Endothelial cell (in vitro differentiated cells): ENCODE results near the gene KRTAP5-7. TPM values are rescaled to one million over a fixed set of nuclear protein-coding genes. Genes with fewer than 3 reads are reported as not detected.
"Not testable (repeated sequence)": the region's sequence is repeated elsewhere in the genome, so short reads cannot be mapped to it uniquely, and the experiment has no call there.

ENCODE experiments used
- DNase-seq: peaks from one replicate; pipeline ENCODE4 v3.0.0; 2021; ENCODE audit warnings: low spot score
- H3K27ac Mint-ChIP-seq: one replicate; pipeline ENCODE4 v1.8.0; 2021; ENCODE audit warnings: mixed read lengths, inconsistent platforms; ENCODE audit not compliant: unreplicated experiment
- H3K27me3 Mint-ChIP-seq: one replicate; pipeline ENCODE4 v1.8.0; 2021; ENCODE audit warnings: mild to moderate bottlenecking, moderate library complexity, mixed read lengths, inconsistent platforms; ENCODE audit not compliant: unreplicated experiment
- H3K36me3 Mint-ChIP-seq: one replicate; pipeline ENCODE4 v1.8.0; 2021; ENCODE audit warnings: mild to moderate bottlenecking, low read depth, mixed read lengths, inconsistent platforms; ENCODE audit not compliant: unreplicated experiment
- H3K4me1 Mint-ChIP-seq: one replicate; pipeline ENCODE4 v1.8.0; 2021; ENCODE audit warnings: mild to moderate bottlenecking, mixed read lengths, inconsistent platforms; ENCODE audit not compliant: unreplicated experiment
- H3K4me3 Mint-ChIP-seq: one replicate; pipeline ENCODE4 v1.8.0; 2021; ENCODE audit warnings: mild to moderate bottlenecking, mixed read lengths, inconsistent platforms; ENCODE audit not compliant: unreplicated experiment
- H3K9me3 Mint-ChIP-seq: one replicate; pipeline ENCODE4 v1.8.0; 2021; ENCODE audit warnings: mixed read lengths, inconsistent platforms; ENCODE audit not compliant: unreplicated experiment
- total RNA-seq: library from RNA; stranded (reverse); fragmentation: NEBNext Ultra II Directional; extraction: Animal tissue kit (Norgen Biotek cat#: 25700); gene quantifications from one replicate; pipeline ENCODE4 v1.2.1, GENCODE V29; 2021; ENCODE audit not compliant: unreplicated experiment
- TF ChIP-seq, protein P1 (sequence below): fragments of 200-600 bp; sonication (generic); IDR thresholded peaks from one replicate; pipeline ENCODE4 v1.5.0; 2021; ENCODE audit warnings: antibody characterized with exemption; ENCODE audit not compliant: unreplicated experiment

KRTAP5-7 gene
- total RNA-seq, 1 donor from 2014 or later: not detected

DNA sequence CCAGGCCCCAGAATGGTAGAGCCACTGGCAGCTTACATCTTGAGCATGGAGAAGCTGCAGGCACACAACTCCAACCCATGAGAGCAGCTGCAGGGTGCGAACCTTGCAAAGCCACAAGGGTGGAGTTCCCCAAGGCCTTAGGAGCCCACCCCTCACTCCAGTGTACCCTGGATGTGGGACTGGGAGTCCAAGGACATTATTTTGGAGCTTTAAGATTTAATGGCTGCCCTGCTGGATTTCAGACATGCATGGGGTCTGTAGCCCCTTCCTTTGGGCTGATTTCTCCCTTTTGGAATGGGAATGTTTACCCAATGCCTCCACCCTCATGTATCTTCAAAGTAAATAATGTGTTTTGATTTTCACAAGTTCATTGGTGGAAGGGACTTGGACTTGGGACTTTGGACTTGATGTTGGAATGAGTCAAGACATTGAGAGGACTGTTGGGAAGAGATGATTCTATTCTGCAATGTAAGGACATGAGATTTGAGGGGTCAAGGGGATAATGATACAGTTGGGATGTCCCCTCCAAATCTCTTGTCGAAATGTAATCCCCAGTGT is 1.1 kb upstream of the KRTAP5-7 start:
- peaks cover 8% of the 10 kb centered on the region for H3K36me3 Mint-ChIP-seq
- peaks cover 1% of the 10 kb centered on the region for H3K27me3 Mint-ChIP-seq
- peaks cover 11% of the 10 kb centered on the region for H3K4me1 Mint-ChIP-seq
- peaks cover 4% of the 10 kb centered on the region for H3K9me3 Mint-ChIP-seq
- H3K4me3 Mint-ChIP-seq: no peak overlapping the region
- no peak overlapping the region for H3K27ac Mint-ChIP-seq
- no peak for DNase-seq
- TF ChIP-seq, protein P1, sequence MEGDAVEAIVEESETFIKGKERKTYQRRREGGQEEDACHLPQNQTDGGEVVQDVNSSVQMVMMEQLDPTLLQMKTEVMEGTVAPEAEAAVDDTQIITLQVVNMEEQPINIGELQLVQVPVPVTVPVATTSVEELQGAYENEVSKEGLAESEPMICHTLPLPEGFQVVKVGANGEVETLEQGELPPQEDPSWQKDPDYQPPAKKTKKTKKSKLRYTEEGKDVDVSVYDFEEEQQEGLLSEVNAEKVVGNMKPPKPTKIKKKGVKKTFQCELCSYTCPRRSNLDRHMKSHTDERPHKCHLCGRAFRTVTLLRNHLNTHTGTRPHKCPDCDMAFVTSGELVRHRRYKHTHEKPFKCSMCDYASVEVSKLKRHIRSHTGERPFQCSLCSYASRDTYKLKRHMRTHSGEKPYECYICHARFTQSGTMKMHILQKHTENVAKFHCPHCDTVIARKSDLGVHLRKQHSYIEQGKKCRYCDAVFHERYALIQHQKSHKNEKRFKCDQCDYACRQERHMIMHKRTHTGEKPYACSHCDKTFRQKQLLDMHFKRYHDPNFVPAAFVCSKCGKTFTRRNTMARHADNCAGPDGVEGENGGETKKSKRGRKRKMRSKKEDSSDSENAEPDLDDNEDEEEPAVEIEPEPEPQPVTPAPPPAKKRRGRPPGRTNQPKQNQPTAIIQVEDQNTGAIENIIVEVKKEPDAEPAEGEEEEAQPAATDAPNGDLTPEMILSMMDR: no peak

DNA sequence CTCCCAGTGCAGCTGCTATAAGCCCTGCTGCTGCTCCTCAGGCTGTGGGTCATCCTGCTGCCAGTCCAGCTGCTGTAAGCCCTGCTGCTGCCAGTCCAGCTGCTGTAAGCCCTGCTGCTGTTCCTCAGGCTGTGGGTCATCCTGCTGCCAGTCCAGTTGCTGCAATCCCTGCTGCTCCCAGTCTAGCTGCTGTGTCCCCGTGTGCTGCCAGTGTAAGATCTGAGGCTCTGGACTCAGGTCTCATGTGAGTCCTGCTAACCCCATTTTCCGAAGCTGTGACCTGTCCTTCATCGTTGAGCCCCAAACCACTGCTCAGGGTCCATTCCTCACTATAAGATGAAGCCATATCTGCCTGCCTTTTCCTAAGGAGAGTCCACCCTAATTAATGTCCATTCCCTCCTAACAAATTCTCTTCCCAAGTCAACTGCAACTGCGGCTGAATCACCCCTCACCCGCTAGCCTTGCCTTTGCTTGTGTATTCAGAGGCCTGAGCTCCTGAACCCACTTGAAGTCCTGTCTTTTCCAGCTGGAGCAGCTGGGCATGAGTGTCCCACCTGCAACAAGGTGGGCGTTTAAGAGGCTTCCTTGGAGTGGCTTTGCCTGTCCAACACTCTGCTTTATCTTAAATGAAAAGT is 626 bp downstream of the KRTAP5-7 start:
- Mint-ChIP-seq H3K4me1 (peaks cover 11% of the 10 kb centered on the region), H3K4me3 (no peak overlapping the region), H3K36me3 (no peaks in the 10 kb centered on the region), H3K27ac (no peak overlapping the region), H3K9me3 (no peaks in the 10 kb centered on the region), H3K27me3 (peaks cover 1% of the 10 kb centered on the region)
- TF ChIP-seq, protein P1: no peak
- no peak for DNase-seq

DNA sequence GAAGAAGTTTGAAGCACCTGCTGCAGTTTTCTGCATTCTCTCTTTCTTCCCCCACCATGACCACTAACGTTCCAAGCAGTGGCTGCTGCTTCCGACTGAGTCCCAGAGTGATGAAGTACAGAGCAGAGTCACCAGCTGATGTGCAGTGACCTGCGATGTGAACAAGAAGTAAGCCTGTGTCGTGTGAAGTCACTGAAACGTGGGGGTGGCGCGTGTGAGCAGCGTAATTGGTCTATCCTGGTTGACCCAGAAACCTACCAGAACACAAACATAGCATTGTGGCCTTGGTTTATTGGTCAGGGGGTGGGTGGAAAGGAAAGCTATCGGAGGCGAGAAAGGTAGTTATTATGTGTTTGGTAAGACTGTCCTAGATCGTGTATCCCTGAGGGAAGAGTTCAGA is 3.5 kb downstream of the KRTAP5-7 start:
- Mint-ChIP-seq H3K4me1 (peaks cover 17% of the 10 kb centered on the region), H3K9me3 (no peaks in the 10 kb centered on the region), H3K27me3 (peaks cover 1% of the 10 kb centered on the region), H3K4me3 (no peak overlapping the region), H3K27ac (no peak overlapping the region), H3K36me3 (no peaks in the 10 kb centered on the region)
- no peak for DNase-seq
- TF ChIP-seq, protein P1: no peak

DNA sequence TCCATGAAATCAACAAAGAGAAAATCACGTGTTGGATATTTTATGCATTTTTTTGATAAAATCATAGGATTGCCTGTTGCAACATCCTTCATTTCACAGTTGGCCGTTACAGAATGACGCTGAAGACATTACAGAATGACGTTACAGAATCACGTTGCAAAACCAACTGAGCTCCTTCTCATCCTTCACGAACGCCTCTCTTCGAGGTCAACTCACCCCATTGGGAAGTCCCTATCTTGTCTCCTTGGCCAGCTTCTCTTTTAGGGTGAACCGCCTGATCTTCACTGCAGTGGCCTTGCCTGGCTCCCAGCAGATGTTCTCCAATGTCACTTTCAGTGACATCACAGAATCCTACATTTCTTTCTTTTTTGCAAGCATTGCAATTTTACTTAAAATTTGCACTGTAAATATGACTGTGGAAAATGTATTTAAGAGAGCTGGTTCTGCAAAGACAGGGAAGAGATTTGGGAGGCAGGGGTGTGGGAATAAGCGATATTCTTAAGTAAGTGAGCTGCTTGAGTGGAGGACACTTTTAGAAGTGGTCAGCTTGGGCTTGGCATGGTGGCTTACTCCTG is 5.1 kb downstream of the KRTAP5-7 start:
- H3K4me3 Mint-ChIP-seq: no peak overlapping the region
- H3K36me3 Mint-ChIP-seq: no peaks in the 10 kb centered on the region
- H3K4me1 Mint-ChIP-seq: peaks cover 13% of the 10 kb centered on the region
- H3K9me3 Mint-ChIP-seq: no peaks in the 10 kb centered on the region
- no peak for DNase-seq
- no peak overlapping the region for H3K27ac Mint-ChIP-seq
- TF ChIP-seq, protein P1: no peak
- peaks cover 1% of the 10 kb centered on the region for H3K27me3 Mint-ChIP-seq

DNA sequence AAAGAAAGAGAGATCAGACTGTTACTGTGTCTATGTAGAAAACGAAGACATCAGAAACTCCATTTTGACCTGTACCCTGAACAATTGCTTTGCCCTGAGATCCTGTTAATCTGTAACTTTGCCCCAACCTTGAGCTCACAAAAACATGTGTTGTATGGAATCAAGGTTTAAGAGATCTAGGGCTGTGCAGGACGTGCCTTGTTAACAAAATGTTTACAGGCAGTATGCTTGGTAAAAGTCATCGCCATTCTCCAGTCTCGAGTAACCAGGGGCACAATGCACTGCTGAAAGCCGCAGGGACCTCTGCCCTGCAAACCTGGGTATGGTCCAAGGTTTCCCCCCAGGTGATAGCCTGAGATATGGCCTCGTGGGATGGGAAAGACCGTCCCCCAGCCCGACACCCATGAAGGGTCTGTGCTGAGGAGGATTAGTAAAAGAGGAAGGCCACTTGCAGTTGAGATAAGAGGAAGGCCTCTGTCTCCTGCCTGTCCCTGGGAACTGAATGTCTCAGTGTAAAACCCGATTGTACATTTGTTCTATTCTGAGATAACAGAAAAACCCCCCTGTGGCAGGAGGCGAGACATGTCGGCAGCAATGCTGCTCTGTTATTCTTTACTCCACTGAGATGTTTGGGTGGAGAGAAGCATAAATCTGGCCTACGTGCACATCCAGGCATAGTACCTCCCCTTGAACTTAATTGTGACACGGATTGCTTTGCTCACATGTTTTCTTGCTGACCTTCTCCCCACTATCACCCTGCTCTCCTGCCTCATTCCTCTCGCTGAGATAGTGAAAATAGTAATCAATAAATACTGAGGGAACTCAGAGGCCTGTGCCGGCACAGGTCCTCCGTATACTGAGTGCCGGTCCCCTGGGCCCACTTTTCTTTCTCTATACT is 7.9 kb downstream of the KRTAP5-7 start:
- H3K4me3 Mint-ChIP-seq, H3K9me3 Mint-ChIP-seq, H3K4me1 Mint-ChIP-seq, DNase-seq, H3K27me3 Mint-ChIP-seq, H3K36me3 Mint-ChIP-seq, H3K27ac Mint-ChIP-seq: not testable (repeated sequence)
